ENCODE data around the gene CCSER2.

- TF ChIP-seq CTCF (IDR thresholded peaks at IDR 0.05 in 2 of 3, conservative IDR thresholded peaks at IDR 0.05 in 1 of 3; ENCODE audit: borderline replicate concordance in 1 of 3, insufficient read depth in 1 of 3, low read depth in 2 of 3, low read length in 2 of 3) = no peak
- no peak for TF ChIP-seq POLR2A (IDR thresholded peaks at IDR 0.05; ENCODE audit: borderline replicate concordance, extremely low read depth, insufficient read depth, insufficient read length)
- no peak for TF ChIP-seq EZH2 (IDR thresholded peaks at IDR 0.05)
- TF ChIP-seq REST (IDR thresholded peaks at IDR 0.05; ENCODE audit: low read depth) = no peak
- TF ChIP-seq ZBTB33 (IDR thresholded peaks at IDR 0.05; ENCODE audit: extremely low read depth, insufficient replicate concordance, low read length) = no peak
Measured at GRCh38 chr10:84340632-84341537, 12.5 kb downstream of the CCSER2 start.
